CD4-positive, alpha-beta T cell treated with Interferon alpha-2 for 1 hour (primary cell): Measurements from ENCODE around the gene MLPH.

Source experiments
- DNase-seq, 2 donors: peaks; one replicate each; pipeline ENCODE4 v3.0.0-alpha.2; 2020 to 2022

Gene MLPH

GRCh38 chr2:237486819-237487448 is at the start of gene MLPH:
Gene MLPH, plus strand, starts transcription at chr2:237487251. Its CDS starts 6,176 bp downstream, at chr2:237493427.
- DNase-seq: no peak

DNA sequence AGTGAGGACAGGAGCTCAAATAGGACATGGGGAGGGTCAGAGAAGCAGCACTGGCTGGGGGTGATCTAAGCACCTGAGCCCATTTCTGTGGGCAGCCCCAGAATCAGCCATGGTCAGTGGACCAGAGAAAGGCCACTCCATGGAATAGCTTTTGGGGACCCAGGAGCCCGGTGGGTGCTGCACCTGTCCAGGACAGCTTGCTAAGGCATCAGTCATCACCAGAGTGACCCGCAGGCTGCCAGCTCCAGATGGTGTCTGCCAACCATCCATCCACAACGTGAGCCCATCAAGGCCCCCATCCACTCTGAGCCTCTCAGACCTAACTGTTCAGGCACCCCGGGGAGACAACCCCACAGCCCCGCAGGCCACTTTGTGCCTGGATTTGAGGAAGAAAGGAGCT is 49.5 kb upstream of the MLPH start:
- DNase-seq: no peak

DNA sequence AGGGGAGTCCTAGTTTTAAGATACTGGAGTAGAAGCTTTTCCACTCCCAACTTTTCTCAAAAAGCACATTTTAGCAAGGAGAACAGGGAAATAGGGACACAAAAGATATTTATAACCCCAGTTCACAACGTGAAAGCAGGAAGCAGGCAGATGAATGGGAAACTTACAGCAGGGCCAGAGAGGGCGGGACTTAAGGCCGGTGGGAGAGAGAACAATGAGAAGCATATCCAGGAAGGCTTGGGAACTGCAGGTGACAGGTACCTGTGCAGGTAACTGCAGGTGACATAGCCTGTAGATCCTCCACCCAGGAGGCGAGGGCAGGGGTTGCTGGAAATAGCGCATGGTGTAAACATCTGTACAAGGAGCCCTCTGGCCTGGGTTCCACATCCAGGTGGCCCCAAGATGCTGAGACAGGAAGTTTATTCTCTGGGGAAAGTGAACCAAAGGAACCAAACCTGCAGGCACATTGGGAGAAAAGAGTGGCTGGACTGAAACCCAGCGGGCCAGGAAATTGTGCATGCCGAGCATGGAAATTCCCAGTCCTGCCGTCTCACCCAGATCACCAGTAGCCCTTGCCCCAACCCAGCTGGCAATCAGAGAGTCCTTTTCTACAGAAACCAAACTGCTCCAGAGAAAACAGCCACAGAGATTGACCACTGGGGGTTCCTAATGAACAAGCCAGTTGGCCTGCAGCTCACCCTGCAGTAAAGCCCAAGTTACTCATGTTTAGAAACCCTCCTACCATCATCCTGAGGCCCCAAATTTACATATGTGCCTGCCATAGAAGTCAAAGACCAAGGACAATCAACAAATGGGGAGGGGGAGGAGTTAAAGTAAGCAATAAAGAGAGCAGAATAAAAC is 48.7 kb upstream of the MLPH start:
- DNase-seq: no peak

- no peak for DNase-seq
Measured at GRCh38 chr2:237440819-237441281, 46.2 kb upstream of the MLPH start.

DNA sequence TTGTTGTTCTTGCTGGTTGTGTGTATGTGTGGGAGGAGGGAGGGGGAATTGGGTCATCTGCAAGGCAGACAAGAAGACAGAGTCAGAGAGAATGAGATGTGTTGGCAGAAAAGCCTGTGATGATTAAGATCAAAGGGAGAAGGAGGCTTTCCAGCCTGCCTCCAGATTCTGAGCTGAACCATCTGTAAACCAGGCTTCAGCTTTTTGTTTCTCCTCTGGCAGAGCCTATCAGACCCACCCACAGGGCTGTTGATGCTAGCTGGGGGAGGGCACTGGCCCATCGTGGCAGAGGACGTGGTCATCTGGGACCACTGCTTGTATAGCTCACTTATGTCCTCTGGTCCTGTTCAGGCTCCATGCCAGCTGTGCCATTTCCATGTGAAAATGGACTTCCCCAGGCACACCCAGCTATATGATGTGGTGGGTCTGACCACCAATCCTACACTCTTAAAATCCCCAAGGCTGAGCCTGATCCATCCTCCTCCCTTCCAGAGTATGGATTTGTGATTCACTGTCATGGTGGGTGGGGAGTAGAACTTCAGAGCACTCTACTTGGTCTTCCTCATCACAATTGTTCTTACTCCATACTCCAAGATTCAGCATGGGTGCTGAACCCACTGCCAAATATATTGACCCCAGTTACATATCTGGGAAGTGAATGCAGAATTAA is 45.3 kb upstream of the MLPH start:
- DNase-seq: peak in 1 of 2 donors; percentile 33

DNA sequence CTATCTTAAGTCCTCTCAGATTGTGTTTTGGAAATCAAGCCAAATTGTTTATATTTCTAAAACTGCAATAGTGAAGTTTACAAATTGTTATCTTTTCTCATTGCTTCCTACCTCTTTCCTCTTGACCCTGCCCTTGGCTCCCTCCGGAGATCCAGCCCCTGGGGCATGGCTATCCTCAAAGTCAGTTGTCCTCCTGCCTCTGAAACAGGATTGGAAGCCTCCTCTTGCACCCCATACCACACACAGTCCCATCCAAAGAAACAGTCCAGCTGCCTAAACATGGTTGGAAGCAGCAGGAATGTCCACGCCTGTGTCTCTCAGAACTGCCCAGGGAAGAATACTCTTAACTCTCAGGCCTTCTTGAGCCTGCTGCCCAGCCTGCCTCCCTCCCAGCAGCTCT is 43.0 kb upstream of the MLPH start:
- DNase-seq: no peak

GRCh38 chr2:237445611-237446337 is 41.3 kb upstream of the MLPH start:
- no peak for DNase-seq

- no peak for DNase-seq
Measured at GRCh38 chr2:237446338-237446665, 40.7 kb upstream of the MLPH start.

DNA sequence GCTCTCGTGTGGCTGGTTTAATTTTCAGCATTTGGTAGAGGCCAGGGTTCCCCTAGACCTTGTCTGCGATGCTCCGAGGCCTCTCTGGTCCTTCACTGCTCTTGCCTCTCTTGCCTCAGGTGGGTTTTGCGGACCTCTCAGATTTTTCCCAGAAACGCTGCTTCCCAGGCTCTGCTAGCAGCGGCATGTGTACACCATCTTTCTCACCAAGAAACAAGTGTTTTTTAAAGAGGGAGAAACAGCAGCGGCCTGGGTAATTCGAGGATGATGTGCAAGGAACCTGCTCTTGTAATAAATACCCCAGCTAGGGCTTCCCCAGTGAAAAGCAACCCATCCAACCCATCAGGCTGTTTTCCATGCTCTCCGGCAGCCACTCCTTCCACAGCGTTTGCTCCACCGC is 39.6 kb upstream of the MLPH start:
- DNase-seq: no peak

GRCh38 chr2:237448171-237448570 is 38.9 kb upstream of the MLPH start:
- DNase-seq: no peak

GRCh38 chr2:237448626-237449025 is 38.4 kb upstream of the MLPH start:
- no peak for DNase-seq

GRCh38 chr2:237449193-237449881 is 37.7 kb upstream of the MLPH start:
- no peak for DNase-seq

GRCh38 chr2:237450108-237450507 is 36.9 kb upstream of the MLPH start:
- no peak for DNase-seq

- DNase-seq: no peak
Measured at GRCh38 chr2:237450583-237450982, 36.5 kb upstream of the MLPH start.

- DNase-seq: no peak
Measured at GRCh38 chr2:237451643-237452469, 35.2 kb upstream of the MLPH start.

- DNase-seq: no peak
Measured at GRCh38 chr2:237452861-237453260, 34.2 kb upstream of the MLPH start.

GRCh38 chr2:237453671-237454070 is 33.4 kb upstream of the MLPH start:
- no peak for DNase-seq

GRCh38 chr2:237455764-237456163 is 31.3 kb upstream of the MLPH start:
- DNase-seq: no peak

GRCh38 chr2:237456200-237456843 is 30.7 kb upstream of the MLPH start:
- DNase-seq: no peak

DNA sequence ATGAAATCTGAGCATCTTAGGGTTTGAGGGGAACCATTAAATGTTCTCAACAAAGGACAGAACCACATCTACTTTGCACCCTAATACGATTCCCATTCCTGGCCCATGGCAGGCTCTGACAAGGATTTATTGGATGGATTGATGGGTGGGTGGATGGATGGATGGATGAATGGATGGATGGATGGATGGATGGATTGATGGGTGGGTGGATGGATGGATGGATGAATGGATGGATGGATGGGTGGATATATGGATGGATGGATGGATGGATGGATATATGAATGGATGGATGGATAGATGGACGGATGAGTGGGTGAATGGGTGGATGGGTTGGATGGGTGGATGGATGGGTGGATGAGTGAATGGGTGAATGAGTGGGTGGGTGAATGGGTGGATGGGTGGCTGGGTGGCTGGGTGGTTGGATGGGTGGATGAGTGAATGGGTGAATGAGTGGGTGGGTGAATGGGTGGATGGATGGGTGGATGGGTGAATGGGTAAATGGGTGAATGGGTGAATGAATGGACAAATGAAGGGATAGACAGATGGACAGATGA is 29.6 kb upstream of the MLPH start:
- DNase-seq: no peak

DNA sequence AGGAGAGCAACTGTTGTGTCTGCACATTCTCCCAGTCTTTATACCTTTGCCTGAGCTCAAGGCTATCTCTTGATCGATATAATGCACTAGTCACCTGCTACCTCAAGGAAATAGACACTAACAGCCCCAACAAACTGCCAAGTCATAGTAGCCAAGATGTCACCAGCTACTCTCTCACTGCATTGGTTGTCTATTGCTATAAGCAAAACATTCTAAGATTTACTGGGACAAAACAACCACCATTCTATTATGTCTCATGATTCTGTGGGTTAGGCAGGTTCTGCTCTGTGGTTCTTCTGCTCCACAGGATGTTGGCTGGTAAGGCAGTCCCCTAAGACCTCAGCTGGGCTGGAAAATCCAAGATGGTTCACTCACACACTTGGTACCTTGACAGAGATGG is 28.5 kb upstream of the MLPH start:
- DNase-seq: no peak
